GM18511 (cell line): ENCODE measurements around the gene INHBC.
A peak's percentile ranks its signal among the peaks of the same experiment; 100 is the strongest.
"Not testable (repeated sequence)": the region's sequence is repeated elsewhere in the genome, so short reads cannot be mapped to it uniquely, and the experiment has no call there.

Experiments used
- ATAC-seq: cut with Tn5 transposase; IDR thresholded peaks from one replicate; pipeline ENCODE4 v1.9.1; 2021; ENCODE audit warnings: mild to moderate bottlenecking, moderate library complexity; ENCODE audit not compliant: unreplicated experiment

Gene INHBC

DNA sequence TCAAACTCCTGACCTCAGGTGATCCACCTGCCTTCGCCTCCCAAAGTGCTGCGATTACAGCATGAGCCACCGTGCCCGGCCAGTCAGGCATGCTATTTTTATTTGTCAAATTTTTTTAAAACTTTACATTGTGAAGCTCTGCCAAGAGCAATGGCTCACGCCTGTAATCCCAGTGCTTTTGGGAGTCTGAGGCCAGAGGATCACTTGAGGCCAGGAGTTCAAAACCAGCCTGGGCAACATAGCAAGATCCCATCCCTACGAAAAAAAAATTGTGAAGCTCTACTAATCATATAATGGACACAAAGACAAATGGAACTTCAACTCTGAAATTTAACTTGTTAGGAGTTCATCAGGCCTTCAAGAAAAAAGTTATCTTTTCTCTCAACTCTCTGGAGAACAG is 5.6 kb upstream of the INHBC start:
- no peak for ATAC-seq

DNA sequence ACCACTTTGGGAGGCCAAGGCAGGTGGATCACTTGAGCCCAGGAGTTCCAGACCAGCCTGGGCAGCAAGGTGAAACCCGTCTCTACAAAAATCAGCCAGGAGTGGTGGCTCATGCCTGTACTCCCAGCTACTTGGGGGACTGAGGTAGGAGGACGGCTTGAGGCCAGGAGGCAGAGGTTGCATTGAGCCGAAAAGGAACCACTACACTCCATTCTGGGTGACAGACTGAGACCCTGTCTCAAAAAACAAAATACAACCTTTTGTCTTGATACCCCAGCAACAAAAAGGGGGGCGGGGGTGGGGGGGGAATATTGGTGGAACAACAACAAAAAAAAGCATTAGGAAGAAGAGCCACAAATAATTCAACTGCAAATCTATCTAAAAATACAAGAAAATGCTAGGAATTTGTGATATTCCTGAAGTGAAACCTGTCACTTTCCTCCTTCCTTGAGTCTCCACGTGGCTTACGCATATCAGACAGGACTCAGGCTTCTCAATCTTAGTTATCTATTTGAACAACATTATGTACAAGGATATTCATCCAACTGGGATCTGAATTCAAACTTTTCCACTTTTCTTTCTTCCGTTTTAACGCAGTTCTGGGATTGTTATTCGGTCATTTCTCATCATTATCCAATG is 5.0 kb upstream of the INHBC start:
- no peak for ATAC-seq

DNA sequence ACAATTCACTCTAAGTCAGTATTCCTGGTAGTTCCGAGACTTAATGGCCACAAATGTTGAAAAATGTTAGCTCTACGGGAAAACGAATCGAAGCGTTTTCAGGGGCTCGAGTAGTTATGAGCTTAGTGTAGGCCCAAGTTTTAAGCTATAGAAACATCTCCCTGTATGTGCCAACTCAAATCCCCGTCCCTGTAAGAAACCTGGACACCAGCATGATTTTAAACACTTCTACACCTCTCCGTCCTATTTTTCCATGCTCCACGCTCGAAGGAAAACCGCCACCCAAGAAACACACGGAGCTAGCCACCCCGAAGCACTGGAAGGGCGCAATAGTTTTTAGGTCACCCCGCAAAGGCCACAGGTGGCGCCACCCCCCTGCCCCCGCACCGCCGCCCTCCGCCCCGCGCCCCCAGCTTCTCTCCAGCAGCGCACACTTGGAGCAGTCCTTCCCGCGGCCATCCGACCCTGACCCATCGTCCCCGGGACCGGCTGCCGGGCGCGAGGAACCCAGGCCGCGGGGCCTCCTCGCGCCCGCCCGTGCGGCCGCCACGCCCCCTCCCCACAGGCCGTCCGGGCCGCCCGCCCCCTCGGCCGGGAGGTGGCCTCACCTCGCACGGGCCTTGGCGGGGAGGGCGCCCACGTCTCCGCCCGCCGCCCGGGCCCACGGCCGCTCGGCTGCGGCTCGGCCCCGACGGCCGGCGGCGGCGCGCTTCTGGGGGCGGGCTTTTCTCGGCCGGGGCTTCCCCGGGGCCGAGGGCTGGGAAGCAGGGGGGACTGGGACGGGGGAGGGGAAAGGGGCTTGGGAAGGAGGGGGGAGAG is 4.3 kb upstream of the INHBC start:
- peak; percentile 58 for ATAC-seq

DNA sequence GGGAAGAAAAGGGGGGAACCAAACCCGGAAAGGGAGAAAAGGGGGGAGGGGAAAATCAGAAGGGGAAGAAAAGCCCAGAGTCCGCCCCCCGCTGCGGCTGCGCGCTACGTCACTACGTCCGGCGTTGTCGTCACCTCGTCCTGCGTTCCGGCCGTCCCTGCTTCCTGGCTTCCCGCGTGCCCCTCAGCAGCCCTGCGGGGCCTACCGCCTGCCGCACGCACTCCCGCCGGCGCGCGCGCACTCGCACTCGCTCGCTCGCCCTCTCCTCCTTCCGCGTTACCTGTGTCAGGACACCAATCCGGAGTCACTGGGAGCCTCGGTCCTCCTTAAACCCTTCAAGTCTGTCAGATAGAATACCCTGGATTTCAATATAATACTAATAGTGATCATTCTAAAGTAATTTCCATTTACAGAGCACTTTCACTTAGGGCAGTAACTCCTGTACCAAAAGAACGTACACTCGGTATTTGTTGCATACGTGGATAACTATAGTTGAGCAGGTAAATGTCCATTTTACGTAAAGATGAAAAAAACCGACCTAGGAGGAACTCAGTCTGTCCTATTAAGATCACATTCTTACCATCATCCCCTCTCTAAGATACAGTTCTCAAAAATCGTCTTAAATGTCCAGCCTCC is 3.5 kb upstream of the INHBC start, which contains the start of gene R3HDM2:
TSS of gene R3HDM2 (minus strand) at position 113 of the 636 bp plus-strand sequence. CDS start 120,615 bp downstream, outside the sequence.
- peak; percentile 96 for ATAC-seq

DNA sequence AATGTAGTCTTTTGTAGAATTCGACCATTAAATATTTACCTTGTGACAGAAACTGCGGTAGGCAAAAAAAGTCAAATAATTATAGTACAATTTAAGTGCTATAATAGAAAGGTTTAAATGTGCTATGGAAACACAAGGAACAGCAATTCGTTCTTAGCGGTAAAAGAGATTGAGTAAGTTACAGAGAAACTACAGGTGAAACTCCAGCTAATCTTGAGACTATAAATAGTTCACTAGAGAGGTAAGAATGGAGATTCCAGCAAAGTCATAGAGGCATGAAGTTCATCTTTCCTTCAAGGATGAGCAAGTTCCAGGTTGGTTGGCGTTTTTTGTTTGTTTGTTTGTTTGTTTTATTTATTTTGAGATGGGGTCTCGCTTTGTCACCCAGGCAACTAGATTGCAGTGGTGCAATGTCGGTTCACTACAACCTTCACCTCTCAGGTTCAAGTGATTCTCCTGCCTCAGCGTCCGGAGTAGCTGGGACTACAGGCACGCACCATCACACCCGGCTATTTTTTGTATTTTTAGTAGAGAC is 2.9 kb upstream of the INHBC start:
- no peak for ATAC-seq

DNA sequence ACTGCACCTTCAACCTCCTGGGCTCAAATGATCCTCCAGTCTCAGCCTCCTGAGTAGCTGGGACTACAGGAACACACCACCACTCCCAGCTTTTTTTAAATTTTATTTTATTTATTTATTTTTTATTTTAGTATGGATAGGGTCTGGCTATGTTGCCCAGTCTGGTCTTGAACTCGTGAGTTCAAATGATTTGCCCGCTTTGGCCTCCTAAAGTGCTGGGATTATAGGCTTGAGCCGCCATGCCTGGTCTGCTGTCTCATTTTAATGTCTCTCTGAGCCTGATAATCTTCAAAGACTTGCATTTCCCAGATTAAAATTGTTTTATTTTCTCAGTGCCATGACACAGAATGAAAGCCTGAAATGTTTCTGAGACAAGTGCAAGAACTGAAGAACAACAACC is 1.2 kb upstream of the INHBC start:
- ATAC-seq = no peak

DNA sequence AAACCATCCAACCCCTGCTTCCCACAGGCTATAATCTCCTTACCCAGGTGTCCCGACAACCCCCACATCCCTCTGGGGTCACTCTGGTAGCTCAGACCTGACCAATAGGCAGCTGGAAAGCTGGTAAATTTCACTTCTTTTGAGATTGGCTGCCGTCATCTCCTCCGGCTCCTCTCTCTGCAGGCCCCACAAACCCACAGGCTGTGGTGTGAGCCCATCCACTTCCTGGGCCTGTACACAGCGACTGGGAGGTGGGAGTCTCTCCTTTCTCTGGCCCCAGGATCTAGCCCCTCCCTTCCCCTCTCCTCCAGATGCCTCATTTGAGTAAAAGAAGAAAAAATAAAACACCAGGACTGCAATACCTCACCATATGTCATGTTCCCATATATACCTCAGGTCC is 709 bp downstream of the INHBC start:
- ATAC-seq = no peak

DNA sequence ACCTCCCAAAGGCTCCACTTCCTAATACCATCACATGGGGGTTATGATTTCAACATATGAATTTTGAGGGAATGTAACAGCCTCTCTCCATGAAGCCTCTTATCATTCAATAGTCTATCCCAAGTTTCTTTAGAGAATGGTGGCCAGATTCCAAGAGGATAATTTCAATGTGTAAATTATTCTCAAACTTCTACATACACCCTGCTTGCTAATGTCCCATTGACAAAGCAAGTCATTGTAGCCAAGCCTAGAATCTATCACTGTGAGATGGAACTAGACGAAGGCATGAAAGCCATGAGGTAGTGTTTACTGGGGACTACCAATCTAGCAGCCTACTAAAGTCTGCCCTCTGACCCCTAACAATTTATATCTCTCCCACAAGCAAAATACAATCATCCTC is 3.8 kb downstream of the INHBC start:
- ATAC-seq = no peak

DNA sequence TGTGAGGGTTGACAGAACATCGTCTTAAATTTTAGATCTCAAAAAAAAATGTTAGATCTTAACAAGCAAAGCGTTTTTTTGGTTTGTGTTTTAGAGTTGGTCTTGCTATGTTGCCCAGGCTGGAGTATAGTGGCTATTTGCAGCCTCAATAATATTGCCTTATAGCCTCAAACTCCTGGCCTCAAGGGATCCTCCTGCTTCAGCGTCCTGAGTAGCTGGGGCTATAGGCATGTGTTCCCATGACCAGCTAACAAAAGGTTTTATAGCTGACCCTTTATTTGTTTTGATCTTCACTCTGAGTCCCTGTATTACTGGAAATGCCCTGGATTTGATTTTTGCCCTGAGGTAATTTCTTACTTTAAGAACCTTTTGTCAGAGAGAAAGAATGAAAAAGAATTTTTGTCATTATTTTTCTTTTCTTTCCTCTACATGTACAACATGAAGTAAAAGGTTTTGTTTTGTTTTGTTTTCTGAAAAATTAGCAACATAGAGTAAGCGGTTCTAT is 5.2 kb downstream of the INHBC start:
- ATAC-seq = no peak

DNA sequence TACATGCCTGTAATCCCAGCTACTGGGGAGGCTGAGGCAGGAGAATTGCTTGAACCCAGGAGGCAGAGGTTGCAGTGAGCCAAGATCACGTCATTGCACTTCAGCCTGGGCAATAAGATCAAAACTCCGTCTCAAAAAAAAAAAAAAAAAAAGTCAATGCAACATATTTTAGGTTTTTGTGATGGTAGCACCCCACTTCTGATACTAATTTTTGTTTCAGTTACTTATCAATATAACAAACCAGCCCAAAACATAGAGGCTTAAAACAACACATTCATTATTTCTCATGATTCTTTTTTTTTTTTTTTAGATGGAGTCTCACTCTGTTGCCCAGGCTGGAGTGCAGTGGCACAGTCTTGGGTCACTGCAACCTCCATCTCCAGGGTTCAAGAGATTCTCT is 6.8 kb downstream of the INHBC start:
- not testable (repeated sequence) for ATAC-seq

DNA sequence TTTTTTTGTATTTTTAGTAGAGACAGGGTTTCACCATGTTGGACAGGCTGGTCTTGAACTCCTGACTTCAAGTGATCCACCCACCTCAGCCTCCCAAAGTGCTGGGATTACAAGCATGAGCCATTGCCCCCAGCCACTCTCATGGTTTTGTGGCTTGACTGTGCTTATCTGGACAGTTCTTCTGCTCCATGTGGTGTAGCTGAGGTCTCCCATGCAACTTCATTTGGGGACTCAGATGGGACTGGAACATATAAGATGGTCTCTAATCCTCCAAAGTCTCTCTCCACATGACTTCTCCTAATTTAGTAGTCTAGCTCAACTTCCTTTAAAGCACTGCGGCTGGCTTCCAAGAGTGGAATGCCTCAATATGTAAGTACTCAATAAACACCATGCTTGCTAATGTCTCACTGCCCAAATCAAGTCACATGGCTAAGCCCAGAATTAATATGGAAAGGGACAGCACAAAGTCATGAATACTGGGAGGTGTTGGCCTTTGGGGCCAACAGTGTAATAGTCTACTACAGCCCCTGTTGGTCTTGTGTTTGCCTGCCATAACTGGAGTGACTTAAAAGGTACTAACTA is 7.4 kb downstream of the INHBC start:
- ATAC-seq = no peak

DNA sequence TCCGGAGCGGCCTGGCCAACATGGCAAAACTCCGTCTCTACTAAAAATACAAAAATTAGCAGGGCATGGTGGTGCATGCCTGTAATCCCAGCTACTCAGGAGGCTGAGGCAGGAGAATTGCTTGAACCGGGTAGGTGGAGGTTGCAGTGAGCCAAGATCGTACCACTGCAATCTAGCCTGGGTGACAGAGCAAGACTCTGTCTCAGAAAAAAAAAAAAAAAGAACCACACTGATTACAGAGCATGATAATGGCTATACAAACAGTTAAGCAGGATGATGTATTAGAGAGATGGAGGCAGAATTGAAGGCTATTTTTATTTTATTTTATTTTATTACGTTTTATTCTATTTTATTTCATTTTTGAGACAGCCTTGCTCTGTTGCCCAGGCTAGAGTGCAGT is 9.8 kb downstream of the INHBC start:
- not testable (repeated sequence) for ATAC-seq

DNA sequence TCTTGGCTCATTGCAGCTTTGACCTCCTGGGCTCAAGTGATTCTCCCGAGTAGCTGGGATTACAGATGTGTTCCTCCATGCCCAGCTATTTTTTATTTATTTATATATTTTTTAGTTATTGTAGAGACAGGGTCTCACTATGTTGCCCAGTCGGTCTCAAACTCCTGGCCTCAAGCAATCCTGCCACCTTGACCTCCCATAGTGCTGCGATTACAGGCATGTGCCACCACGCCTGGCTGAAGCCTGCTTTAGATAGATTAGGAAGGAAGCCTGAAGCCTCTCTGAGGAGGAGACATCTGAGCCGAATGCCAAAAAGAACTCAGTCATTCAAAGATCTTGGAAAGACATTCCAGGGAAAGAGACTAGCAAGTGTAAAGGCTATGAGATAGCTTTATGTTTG is 10.2 kb downstream of the INHBC start:
- no peak for ATAC-seq

DNA sequence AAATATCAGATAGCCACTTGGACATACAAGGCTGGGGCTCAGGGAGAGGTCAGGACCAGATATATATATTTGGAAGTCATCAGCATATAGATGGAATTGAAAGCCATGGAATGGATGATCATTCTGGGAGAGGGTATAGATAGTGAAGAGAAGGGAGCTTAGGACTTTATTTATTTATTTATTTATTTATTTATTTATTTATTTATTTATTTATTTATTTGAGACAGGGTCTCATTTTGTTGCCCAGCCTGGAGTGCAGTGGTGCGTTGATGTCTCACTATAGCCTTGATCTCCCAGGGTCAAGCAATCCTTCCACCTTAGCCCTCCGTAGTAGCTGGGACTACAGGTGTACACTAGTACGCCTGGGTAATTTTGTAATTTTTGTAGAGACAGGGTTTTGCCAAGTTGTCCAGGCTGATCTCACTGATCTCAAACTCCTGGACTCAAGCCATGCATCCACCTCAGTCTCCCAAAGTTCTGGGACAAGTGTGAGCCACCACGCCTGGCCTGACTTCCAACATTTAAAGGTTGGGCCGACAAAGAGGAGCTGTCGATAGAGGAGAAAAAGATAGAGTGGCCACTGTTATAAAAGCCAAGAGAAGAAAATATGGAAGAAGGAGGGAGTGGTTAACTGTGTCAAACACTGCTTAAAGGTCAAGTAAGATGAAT is 11.8 kb downstream of the INHBC start:
- no peak for ATAC-seq

DNA sequence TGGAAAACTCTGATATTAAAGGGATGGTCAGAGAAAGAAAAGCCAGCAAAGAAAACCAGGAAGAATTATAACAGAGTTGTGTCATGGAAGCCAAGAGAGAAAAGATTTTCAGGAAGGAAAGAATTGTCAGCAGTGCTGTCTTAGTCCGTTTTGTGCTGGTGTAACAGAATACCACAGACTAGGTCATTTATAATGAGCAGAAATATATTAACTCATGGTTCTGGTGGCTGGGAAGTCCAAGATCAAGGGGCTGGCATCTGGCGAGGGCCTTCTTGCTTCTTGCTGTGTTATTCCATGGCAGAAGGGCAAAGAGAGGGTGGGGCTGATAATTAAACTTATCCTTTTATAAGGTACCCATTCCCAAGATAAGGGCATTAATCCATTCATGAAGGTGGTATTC is 14.1 kb downstream of the INHBC start:
- no peak for ATAC-seq

DNA sequence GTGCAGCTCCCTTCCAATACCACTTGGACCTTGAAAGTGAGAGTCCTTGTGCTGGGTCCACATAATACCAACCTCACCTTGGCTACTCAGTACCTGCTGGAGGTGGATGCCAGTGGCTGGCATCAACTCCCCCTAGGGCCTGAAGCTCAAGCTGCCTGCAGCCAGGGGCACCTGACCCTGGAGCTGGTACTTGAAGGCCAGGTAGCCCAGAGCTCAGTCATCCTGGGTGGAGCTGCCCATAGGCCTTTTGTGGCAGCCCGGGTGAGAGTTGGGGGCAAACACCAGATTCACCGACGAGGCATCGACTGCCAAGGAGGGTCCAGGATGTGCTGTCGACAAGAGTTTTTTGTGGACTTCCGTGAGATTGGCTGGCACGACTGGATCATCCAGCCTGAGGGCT is 14.8 kb downstream of the INHBC start:
- ATAC-seq = no peak

DNA sequence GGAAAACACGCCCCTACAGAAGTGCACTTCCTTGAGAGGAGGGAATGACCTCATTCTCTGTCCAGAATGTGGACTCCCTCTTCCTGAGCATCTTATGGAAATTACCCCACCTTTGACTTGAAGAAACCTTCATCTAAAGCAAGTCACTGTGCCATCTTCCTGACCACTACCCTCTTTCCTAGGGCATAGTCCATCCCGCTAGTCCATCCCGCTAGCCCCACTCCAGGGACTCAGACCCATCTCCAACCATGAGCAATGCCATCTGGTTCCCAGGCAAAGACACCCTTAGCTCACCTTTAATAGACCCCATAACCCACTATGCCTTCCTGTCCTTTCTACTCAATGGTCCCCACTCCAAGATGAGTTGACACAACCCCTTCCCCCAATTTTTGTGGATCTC is 15.5 kb downstream of the INHBC start:
- no peak for ATAC-seq

DNA sequence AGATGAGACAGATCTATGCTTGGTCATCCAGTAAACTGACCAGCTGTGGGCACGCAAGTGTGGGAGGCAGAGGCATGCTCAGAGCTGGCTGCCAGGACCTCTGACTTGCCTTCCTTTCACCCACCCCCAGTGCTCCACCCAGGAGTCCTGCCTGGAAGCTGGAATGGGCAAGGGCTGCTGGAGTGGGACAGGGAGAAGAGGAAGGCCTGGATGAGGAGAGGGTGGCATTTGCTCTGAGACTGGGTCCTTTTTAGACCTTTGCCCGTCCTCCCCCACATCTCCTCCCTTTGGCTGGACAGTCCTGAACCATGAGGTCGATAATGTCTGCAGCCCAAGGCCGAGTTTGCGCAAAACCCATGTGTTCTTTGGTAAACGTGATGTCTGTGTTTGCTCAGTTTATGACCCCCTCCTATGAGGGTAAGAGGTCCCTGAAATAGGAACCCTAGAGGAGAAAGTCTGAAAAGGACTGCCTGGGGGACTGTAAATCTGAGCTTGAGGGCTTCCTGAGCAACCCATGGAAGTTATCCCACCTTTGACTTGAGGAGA is 16.7 kb downstream of the INHBC start:
- no peak for ATAC-seq

DNA sequence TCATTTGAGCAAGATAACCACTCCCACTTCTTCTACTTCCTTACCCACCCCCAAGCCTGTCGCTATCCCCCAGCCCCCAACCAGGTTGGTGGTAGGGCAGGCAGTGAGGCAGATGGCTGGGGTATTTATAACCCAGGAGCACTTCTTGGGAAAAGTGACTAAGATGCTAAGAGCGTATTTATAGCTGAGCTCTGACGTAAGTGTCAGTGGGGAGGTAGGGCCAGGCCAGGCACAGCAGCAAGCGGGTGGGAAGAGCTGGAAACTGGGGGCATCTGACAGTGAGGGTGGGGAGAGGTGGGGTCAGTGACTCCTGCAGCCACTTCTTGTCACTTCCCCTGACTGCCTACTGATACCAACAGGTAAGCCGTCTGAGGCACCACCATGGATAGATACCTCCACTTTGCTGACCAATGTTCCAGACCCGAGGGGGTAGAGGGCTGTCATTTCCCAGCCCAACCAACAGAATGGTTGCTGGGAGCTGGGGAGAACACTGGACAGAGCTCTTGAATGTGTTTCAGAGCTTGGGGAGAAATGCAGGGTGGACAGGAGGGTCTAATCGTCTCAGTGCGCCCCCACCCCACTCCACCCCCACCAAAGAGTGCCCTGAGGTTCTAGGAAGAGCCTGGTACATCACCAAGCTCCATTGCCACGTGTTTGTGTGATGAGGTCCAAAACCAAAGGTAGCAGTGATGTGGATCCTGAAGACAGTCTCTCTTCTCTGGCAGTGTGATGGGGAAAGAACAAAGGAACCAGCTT is 17.8 kb downstream of the INHBC start:
- ATAC-seq = peak; percentile 2
